K562 (cell line): ENCODE measurements around the gene SRBD1. TPM values are rescaled to one million over a fixed set of nuclear protein-coding genes. Genes with fewer than 3 reads are reported as not detected.
A peak's percentile ranks its signal among the peaks of the same experiment; 100 is the strongest.

ENCODE experiments used
- ATAC-seq: fragments of 200-7000 bp; cut with Tn5 transposase; 3 replicates; pipeline ENCODE4 v1.9.1; 2020; ENCODE audit warnings: moderate library complexity
- BruUV-seq: library from RNA; stranded (reverse); fragments of 400-500 nt; replicated peaks from 2 replicates; lab custom pipeline; 2021; lab: Mats Ljungman, UMichigan
- CTCF ChIA-PET: fragments of 300-600 bp; formaldehyde crosslinking; extraction: SDS; loops from one replicate; lab custom pipeline; 2021; ENCODE audit warnings: low intra/inter-chr PET ratio; lab: Yijun Ruan, JAX
- POLR2A ChIA-PET: fragments of 300-600, 350-650 bp; sonication (Branson Sonifier 250); formaldehyde crosslinking; extraction: SDS; loops from one replicate; lab custom pipeline; 2021; ENCODE audit warnings: antibody characterized with exemption, inconsistent platforms; lab: Yijun Ruan, JAX
- DNase-seq, 4 experiments: peaks; one replicate each; pipeline versions ENCODE4 v3.0.0 to v3.0.0-alpha.2; 2011 to 2018; ENCODE audit warnings: low spot score in 3 of 4, mixed read lengths in 3 of 4; ENCODE audit errors: extremely low read depth in 1 of 4
- FAIRE-seq: peaks from 2 replicates; lab custom pipeline; 2011; peaks lifted over from hg19 to GRCh38; lab: Jason Lieb, UNC
- H2AFZ ChIP-seq: 2 replicates; pipeline ENCODE4 v1.6.0; 2011; ENCODE audit warnings: low read depth, low read length, control low read depth, inconsistent platforms
- H3K27ac ChIP-seq: fragments of 200-600 bp; 3 replicates; pipeline ENCODE4 v1.8.0; 2011; ENCODE audit warnings: low read depth, mild to moderate bottlenecking, control low read depth, inconsistent platforms, low read length, moderate library complexity, mixed read lengths; ENCODE audit errors: extremely low read depth
- H3K27me3 ChIP-seq, 2 experiments: fragments of 300-600 bp in 1 of 2; 2 replicates in 1 of 2; 3 replicates in 1 of 2; pipeline versions ENCODE4 v1.6.0 to v1.8.0; 2011; ENCODE audit warnings: inconsistent platforms in 2 of 2, low read length in 2 of 2, mild to moderate bottlenecking in 1 of 2, mixed read lengths in 1 of 2, moderate library complexity in 1 of 2; ENCODE audit not compliant: control insufficient read depth in 2 of 2, insufficient read depth in 2 of 2
- H3K36me3 ChIP-seq: fragments of 300-600 bp; 3 replicates; pipeline ENCODE4 v1.8.0; 2011; ENCODE audit warnings: mild to moderate bottlenecking, low read length, inconsistent platforms; ENCODE audit not compliant: control insufficient read depth, insufficient read depth
- H3K4me1 ChIP-seq, 2 experiments: fragments of 200-600 bp in 1 of 2; replicated peaks in 1 of 2; 2 replicates in 1 of 2; 3 replicates in 1 of 2; pipeline versions ENCODE4 v1.5.1 to v1.8.0; 2011; ENCODE audit warnings: inconsistent platforms in 2 of 2, low read length in 2 of 2, mild to moderate bottlenecking in 1 of 2, mixed read lengths in 1 of 2, moderate library complexity in 1 of 2; ENCODE audit not compliant: control insufficient read depth in 2 of 2, insufficient read depth in 2 of 2
- H3K4me2 ChIP-seq: 2 replicates; pipeline ENCODE4 v1.6.1; 2011; ENCODE audit warnings: low read length, control low read depth, inconsistent platforms, mixed read lengths; ENCODE audit not compliant: insufficient read depth
- H3K4me3 ChIP-seq: fragments of 200-600 bp; sonication (generic), shearing (Covaris generic); 2 replicates; pipeline ENCODE4 v1.5.1; 2016; ENCODE audit warnings: control low read depth, inconsistent platforms
- H3K79me2 ChIP-seq: fragments of 200-600 bp; 3 replicates; pipeline ENCODE4 v1.8.0; 2011; ENCODE audit warnings: low read length, inconsistent platforms; ENCODE audit not compliant: control insufficient read depth, insufficient read depth
- H3K9ac ChIP-seq, 2 experiments: 2 replicates each; pipeline versions ENCODE4 v1.6.0 to v1.6.1; 2011; ENCODE audit warnings: low read depth in 2 of 2, low read length in 2 of 2, control low read depth in 1 of 2, inconsistent platforms in 1 of 2, mild to moderate bottlenecking in 1 of 2, mixed read lengths in 1 of 2; ENCODE audit not compliant: insufficient read depth in 1 of 2
- H3K9me1 ChIP-seq: one replicate; pipeline ENCODE4 v1.6.0; 2011; ENCODE audit warnings: inconsistent platforms, mild to moderate bottlenecking, low read length, moderate library complexity; ENCODE audit not compliant: control insufficient read depth, insufficient read depth
- H3K9me3 ChIP-seq: replicated peaks from 2 replicates; pipeline ENCODE4 v1.5.1; 2011; ENCODE audit warnings: low read depth, low read length, inconsistent platforms; ENCODE audit not compliant: control insufficient read depth, insufficient read depth
- H4K20me1 ChIP-seq: replicated peaks from 2 replicates; pipeline ENCODE4 v1.6.1; 2011; ENCODE audit warnings: low read length, inconsistent platforms, mixed read lengths; ENCODE audit not compliant: control insufficient read depth, insufficient read depth
- PTTG1 ChIP-seq: fragments of 450-650 bp; IDR thresholded peaks from 2 replicates; pipeline ENCODE4 v1.6.1; 2016; ENCODE audit warnings: low read depth, mild to moderate bottlenecking, missing genetic modification characterization, missing compliant biosample characterization
- RAD21 ChIP-seq, 2 experiments: fragments of 250-450 bp in 1 of 2; fragments of 450-650 bp in 1 of 2; sonication (Bioruptor Pico) in 1 of 2; formaldehyde crosslinking in 1 of 2; IDR thresholded peaks in 1 of 2; conservative IDR thresholded peaks in 1 of 2; 2 replicates each; pipeline versions ENCODE4 v1.4.0 to v1.8.0; 2020 to 2022; ENCODE audit warnings: mild to moderate bottlenecking in 2 of 2, moderate library complexity in 1 of 2
- RBM17 ChIP-seq: fragments of 200-400 bp; formaldehyde crosslinking; IDR thresholded peaks from 2 replicates; pipeline ENCODE4 v1.6.1; 2017; ENCODE audit warnings: low read depth, mild to moderate bottlenecking, low read length, borderline replicate concordance
- ZBTB7A ChIP-seq: IDR thresholded peaks from 2 replicates; pipeline ENCODE4 v1.6.1; 2011; ENCODE audit warnings: low read depth, mild to moderate bottlenecking, low read length, moderate library complexity, borderline replicate concordance; ENCODE audit not compliant: control insufficient read depth
- WGBS: fragments of 100-300 bp; shearing (Covaris generic); methylation state at CpG from one replicate; pipeline ENCODE4 v1.1.6; 2016; ENCODE audit warnings: low coverage, mixed read lengths; ENCODE audit not compliant: insufficient coverage; ENCODE audit errors: missing lambda C conversion rate; 5-methylcytosine and 5-hydroxymethylcytosine counted together
- in situ Hi-C: fragments of 300-500 bp; cut with MboI; formaldehyde crosslinking; loops from 4 replicates; pipeline ENCODE4 v1.15.0; 2018; ENCODE audit warnings: inconsistent platforms, mixed read lengths
- intact Hi-C: fragments of 100-400 bp; cut with micrococcal nuclease; formaldehyde crosslinking; loops from 2 replicates; pipeline ENCODE4 v1.14.2; 2022
- polyA plus RNA-seq, 8 experiments: library from polyadenylated mRNA; depleted of rRNA in 4 of 8; stranded (reverse) in 5 of 8; unstranded in 3 of 8; fragments of >200 nt; fragmentation: Nextera tagmentation in 2 of 8; fragmentation: Illumina TruSeq in 1 of 8; extraction: Ambion mirVana in 2 of 8; extraction: Trizol in 1 of 8; gene quantifications; 2 replicates each; pipeline versions ENCODE4 v1.2.1 to v1.2.3, GENCODE V29; 2011 to 2014; ENCODE audit warnings: inconsistent platforms in 1 of 8, missing spikeins in 1 of 8
- total RNA-seq, 7 experiments: library from RNA; depleted of rRNA in 6 of 7; stranded (reverse); fragments of >200 nt in 6 of 7; fragmentation: Illumina TruSeq in 2 of 7; extraction: Trizol in 2 of 7; gene quantifications; 2 replicates each; pipeline versions ENCODE4 v1.2.1 to v1.2.3, GENCODE V29; 2011 to 2021; ENCODE audit warnings: low replicate concordance in 1 of 7

Gene SRBD1
- total and polyA plus RNA-seq, 9 of the 15 experiments (the other 6 are each of a cell fraction or from before 2014, with no cell fraction given), result 6.9 to 23.2 (median 14.7) TPM

DNA sequence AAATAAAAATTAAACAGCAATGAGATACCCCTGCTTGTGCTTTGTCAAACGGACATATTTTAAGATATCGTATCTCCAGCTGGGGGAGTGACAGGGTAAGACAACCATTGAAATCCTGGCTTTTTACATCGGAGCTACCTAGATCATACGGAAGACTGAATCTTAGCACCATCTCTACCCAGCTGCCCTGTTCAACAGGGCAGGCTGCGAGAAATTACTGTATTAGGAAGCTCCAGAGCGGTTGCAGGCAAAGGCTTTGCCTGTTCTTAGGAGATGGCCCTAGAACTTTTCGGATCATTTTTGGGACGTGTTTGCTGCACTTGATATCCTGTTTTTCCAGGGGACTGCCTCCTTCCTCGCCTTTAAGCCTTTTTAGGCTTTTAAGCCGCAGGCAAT lies 38.4 kb upstream of the SRBD1 start:
- TSS peak; percentile 69 for BruUV-seq
- Histone ChIP-seq H3K36me3 (no peaks in the 10 kb centered on the region), H3K27me3 (peaks cover 31 to 48% of the 10 kb centered on the region in 2 experiments), H3K79me2 (no peaks in the 10 kb centered on the region), H3K27ac (no peak overlapping the region), H3K4me2 (peak overlapping the region; percentile 86), H4K20me1 (no peaks in the 10 kb centered on the region), H3K9me3 (no peaks in the 10 kb centered on the region), H2AFZ (no peak overlapping the region), H3K9ac (peak overlapping the region in 1 of 2 experiments; percentile 81; a peak in 1 of 4 replicates), H3K4me3 (peak overlapping the region; percentile 72; the same call in 1 of the 2 replicates), H3K9me1 (no peaks in the 10 kb centered on the region), H3K4me1 (peaks cover 0 to 29% of the 10 kb centered on the region in 2 experiments; a peak in 4 of 5 replicates)
- TF ChIP-seq PTTG1 (tag) (no peak), RBM17 (no peak), RAD21 (CRISPR knock-in tag; conservative IDR thresholded peaks at IDR 0.05 in 1 of 2, IDR thresholded peaks at IDR 0.05 in 1 of 2) (peak in 1 of 2 experiments; percentile 26; a peak in 2 of 4 replicates)
- intact Hi-C loops (loop anchor here (10.0 kb wide), 1 partner anchor 185 kb away; no protein-coding TSS in a partner anchor), in situ Hi-C loops (loop anchor here (5.0 kb wide), 2 partner anchors 128 to 288 kb away; no protein-coding TSS in a partner anchor)
- DNase-seq (no peak), ATAC-seq (no peak), FAIRE-seq (no peak)
- WGBS, result 15% methylated on average over 10 of the region's 10 CpGs
- POLR2A ChIA-PET, result interaction anchor here (0.6 to 1.7 kb wide), 4 partner anchors 11 to 152 kb away, joined by 3 to 4 read pairs (median 3); no protein-coding TSS in a partner anchor
- CTCF ChIA-PET, result interaction anchor here (0.6 kb wide), 1 partner anchor 160 kb away, joined by 3 read pairs; no protein-coding TSS in a partner anchor

DNA sequence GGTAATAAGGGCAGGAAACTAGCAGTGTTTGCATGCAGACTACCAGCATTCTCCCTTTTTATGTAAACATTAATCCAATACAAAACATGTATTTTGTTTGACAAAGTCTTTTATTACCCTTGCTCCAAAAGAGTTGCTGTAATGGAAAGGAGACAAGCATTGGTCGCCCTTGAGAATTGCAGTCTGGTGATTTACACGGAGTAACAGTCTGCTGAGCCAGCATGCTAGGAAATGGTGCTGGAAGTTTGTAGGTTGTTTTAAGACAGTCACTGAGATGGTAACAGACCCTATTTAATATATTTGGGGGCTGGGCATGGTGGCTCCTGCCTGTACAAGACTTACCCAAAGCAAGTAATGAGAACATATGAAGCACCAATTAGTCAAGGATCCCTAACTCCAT lies 37.6 kb upstream of the SRBD1 start:
- Histone ChIP-seq H3K9me1 (no peaks in the 10 kb centered on the region), H3K79me2 (no peaks in the 10 kb centered on the region), H4K20me1 (no peaks in the 10 kb centered on the region), H3K27ac (no peak overlapping the region), H3K36me3 (no peaks in the 10 kb centered on the region), H3K27me3 (peaks cover 26 to 40% of the 10 kb centered on the region in 2 experiments), H3K4me3 (no peak overlapping the region), H3K9me3 (no peaks in the 10 kb centered on the region), H2AFZ (no peak overlapping the region), H3K4me2 (no peak overlapping the region), H3K9ac (no peak overlapping the region), H3K4me1 (peaks cover 0 to 31% of the 10 kb centered on the region in 2 experiments; a peak in 4 of 5 replicates)
- BruUV-seq, result no TSS peak
- intact Hi-C loops, result loop anchor here (10.0 kb wide), 1 partner anchor 186 kb away; no protein-coding TSS in a partner anchor
- in situ Hi-C loops, result loop anchor here (5.0 kb wide), 2 partner anchors 129 to 289 kb away; no protein-coding TSS in a partner anchor
- no peak for FAIRE-seq
- no peak for TF ChIP-seq ZBTB7A
- ATAC-seq, result no peak
- DNase-seq, result no peak
- POLR2A ChIA-PET, result interaction anchor here (1.7 kb wide), 1 partner anchor 11 kb away, joined by 4 read pairs; no protein-coding TSS in a partner anchor
- WGBS, result 17% methylated on average over 2 of the region's 2 CpGs
- CTCF ChIA-PET, result no interaction called here
